HK-2 (cell line): ENCODE results near the gene ARL17A.
"Not testable (repeated sequence)": the region's sequence is repeated elsewhere in the genome, so short reads cannot be mapped to it uniquely, and the experiment has no call there.

Source experiments
- DNase-seq: peaks from one replicate; pipeline ENCODE4 v3.0.0-alpha.2; 2018; ENCODE audit not compliant: unreplicated experiment

The ARL17A gene

DNA sequence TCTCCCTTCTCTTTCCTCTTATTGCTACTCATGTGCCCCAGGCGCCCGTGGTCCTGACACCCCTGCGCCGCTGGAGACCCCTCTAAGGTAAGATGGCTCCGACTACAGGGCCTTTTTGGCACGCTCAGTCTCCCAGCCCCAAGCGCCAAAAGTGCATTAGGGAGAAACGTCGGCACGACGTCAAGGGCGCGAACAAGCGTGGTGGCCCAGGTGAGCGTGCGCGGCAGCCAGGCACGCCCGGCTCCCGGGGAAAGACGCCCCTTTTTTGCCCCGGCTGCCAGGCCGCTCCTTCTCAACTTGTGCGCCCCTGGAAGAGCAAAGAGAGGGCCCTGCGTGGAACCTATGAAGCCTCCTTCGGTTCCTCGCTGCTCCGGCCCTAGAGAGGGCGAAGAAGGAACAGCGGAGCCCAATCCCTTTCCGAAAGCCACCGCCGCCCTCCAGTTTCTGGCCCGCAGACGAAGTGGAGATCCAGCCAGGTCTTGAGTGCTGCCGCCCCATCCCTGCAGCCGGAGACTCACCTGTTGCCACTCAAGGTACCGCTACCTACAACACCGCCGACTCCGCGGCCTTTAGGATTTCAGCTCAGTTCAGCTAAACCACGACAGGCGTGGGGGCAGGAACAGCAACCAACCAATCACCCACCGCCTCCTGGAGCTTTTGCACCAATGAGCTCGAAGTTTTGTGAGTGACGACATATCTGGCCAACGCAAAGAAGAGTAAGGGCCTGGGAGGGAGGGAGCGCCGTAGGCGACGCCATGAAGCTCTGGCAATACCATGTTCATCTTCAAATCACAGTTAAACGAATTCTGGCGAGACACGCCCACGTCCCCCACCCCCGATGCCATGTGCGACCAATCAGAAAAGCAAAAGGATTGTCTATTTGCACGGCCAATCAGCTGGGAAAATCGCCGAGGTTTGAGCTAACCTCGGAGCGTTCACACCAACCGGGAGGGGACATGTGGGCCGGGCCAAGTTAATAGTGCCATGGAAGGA is at the start of gene ARL17A:
ARL17A (minus strand) TSS at position 609 of the 993 bp plus-strand sequence. CDS start 3,369 bp downstream, outside the sequence.
- DNase-seq = not testable (repeated sequence)

- not testable (repeated sequence) for DNase-seq
These were observed 49.4 kb upstream of the ARL17A start for GRCh38 chr17:46628753-46629436.

- not testable (repeated sequence) for DNase-seq
These were observed 48.0 kb upstream of the ARL17A start for GRCh38 chr17:46627452-46627851.

DNA sequence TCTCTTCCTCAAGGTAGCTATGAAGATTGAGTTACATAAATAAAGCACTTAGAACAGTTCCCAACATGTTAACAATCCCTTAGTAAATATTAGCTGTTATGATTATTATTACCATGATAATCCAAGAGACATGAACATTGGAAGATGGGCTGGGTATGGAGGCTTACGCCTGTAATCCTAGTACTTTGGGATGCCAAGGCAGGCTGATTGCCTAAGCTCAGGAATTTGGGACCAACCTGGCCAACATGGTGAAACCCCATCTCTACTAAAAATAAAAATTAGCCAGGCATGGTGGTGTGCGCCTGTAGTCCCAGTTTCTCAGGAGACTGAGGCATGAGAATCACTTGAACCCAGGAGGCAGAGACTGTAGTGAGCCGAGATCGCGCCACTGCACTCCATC is 45.2 kb upstream of the ARL17A start:
- DNase-seq = not testable (repeated sequence)

GRCh38 chr17:46623790-46624189 is 44.3 kb upstream of the ARL17A start:
- DNase-seq = not testable (repeated sequence)

GRCh38 chr17:46618975-46619374 is 39.5 kb upstream of the ARL17A start:
- DNase-seq = not testable (repeated sequence)

- not testable (repeated sequence) for DNase-seq
These were observed 37.6 kb upstream of the ARL17A start for GRCh38 chr17:46617121-46617520.

DNA sequence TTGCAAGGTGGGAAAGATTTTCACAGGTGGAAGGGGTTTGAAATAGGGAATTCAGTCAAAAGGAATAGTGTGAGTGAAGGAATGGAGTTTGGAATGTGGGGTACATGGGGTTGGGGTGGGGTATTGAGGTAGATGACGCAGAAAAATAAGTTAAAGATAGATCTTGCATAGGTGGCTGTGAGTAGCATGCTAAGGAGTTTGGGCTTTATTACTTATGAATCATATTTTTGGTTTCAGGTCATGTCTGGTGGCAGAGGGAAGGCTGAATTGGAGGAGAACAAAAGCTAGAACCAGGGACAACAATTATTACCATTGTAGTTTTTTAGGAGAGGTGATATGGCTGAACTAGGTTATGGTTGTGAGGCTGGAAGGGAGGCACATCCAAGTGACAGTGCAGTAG is 34.4 kb upstream of the ARL17A start:
- not testable (repeated sequence) for DNase-seq

DNA sequence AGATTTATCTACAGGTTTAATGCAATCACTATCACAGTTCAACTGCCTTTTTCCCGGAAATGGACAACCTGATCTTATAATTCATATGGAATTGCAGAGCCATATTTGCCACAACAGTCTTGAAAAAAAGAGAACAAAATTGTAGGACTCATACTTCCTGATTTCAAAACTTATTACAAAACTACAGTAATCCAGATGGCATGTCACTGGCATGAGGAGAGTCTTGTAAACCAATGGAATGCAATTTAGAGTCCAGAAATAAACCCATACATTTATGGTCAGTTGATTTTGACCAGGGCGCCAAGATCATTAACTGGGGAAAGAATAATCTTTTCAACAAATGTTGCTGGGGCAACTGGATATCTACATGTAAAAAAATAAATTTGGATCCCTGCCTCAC is 31.8 kb upstream of the ARL17A start:
- DNase-seq = not testable (repeated sequence)

- DNase-seq = not testable (repeated sequence)
These were observed 23.6 kb upstream of the ARL17A start for GRCh38 chr17:46603125-46603524.

DNA sequence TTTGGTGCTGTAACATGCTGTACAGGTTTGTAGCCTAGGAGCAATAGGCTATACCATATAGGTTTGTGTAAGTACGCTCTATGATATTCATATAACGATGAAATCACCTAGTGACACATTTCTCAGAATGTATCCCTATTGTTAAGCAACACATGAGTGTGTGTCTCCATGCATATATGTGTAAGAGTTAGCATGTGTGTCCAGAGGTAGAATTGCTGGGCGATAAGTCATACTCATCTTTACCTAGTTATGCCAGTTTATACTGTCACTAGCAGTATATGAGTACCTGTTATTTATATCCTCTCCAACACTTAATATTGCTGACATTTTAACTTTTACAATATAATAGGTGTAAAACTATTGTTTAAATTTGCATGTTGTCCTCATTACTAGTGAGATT is 21.3 kb upstream of the ARL17A start:
- DNase-seq = not testable (repeated sequence)

- DNase-seq = not testable (repeated sequence)
These were observed 18.9 kb upstream of the ARL17A start for GRCh38 chr17:46598344-46598931.

DNA sequence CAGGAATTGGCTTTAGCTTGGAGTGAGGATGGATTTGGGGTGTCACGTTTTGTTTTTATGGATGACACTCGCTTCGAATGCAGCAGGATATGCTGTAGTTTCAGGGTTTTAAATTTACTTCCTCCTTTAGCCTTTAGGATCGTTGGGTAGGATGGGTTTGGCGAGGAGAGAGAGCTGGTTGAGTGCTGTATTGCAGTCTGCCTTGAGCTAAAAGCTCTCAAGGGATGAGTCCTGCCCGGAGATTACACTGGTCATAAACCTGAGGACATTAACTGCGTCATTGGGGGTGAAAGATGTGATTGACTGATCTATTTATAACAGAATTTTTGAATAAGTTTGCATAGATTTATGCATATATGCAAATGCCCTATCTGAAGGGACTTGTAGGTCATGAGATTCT is 11.8 kb upstream of the ARL17A start:
- not testable (repeated sequence) for DNase-seq

DNA sequence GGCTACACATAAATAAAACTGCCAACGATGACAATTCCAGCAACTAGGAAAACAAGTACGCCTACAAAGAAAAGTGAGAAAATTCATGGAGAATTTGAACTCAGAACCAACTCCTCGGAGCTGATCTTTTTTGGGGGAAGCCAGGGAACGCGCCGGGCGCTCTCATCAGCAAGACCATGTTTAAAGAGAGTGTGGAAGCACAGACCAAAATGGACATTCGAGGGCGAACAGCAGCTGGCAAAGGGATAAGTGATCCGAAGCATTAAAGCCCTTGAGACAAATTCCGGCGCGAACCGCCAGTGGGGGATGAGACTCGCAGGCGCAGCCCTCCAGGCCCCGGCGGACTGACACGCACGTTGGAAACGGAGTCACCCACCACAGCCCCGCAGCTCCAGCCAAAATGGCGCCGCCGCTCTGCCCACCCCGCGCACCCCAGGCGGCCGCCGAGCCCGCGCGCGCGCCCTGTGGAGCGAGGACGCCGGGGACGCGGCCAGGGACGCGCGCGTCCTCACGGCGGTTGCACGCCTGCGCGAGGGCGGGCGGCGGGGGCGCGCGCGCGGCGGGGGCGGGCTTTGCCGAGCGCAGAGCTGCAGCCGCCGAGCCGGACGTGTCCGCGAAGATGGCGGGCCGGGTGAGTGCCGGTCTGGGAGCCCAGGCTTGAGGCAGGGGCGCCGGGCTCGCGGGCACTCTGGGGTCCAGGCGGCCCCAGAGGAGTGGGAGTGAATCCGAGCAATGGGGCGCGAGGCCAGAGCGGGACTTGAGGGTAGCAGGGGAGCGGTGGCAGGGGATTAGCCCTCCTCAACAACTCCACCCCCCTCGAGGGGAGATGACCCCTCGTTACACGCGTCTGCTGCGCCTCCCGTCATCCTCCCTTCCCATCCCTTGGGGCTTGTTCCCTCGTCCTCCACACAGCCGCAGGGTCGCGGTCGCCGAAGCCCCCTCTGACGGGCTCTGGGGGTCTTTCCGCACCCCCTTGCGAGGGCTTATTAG is 11.0 kb upstream of the ARL17A start, which contains the start of gene NSF:
NSF (plus strand) TSS at position 513 of the 990 bp plus-strand sequence; CDS start at position 620, 107 bp downstream.
- not testable (repeated sequence) for DNase-seq

DNA sequence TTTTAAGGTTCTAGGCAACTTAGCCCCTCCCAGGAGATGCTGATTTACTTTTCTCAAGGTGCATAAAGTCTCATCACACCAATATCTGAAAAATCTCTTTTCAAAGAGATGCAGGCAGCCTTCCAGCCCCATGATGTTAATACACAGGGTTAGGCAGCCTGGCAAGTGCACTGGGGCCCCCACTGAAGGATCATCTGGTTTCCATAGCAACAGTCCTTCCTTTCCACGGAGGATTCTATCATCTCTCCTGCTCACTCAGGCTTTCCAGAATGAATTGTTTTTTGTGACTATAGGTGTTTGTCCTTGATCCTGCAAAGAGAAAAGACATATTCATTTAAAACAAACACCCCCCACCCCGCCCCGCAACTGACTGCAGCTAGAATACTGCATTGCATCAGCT is 6.0 kb upstream of the ARL17A start:
- not testable (repeated sequence) for DNase-seq

GRCh38 chr17:46580082-46580481 is 591 bp upstream of the ARL17A start:
- not testable (repeated sequence) for DNase-seq

- DNase-seq = not testable (repeated sequence)
These were observed 7.7 kb downstream of the ARL17A start for GRCh38 chr17:46571796-46572195.

DNA sequence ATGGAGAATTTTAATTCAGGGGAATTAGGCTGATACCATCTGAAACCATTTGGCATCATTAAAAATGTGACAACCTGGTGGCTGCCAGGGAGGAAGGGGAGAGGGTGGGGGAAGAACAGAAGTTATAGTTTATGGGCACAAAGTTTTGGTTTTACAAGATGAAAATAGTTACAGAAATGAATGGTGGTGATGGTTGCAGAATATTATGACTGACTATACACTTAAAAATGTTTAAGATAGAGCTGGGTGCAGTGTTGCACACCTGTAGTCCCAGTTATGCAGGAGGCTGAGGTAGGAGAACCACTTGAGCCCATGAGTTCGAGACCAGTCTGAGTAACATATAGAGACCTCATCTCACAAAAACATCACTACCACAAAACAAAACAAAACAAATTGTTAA is 12.5 kb downstream of the ARL17A start:
- not testable (repeated sequence) for DNase-seq

- not testable (repeated sequence) for DNase-seq
These were observed 13.2 kb downstream of the ARL17A start for GRCh38 chr17:46566284-46566683.

DNA sequence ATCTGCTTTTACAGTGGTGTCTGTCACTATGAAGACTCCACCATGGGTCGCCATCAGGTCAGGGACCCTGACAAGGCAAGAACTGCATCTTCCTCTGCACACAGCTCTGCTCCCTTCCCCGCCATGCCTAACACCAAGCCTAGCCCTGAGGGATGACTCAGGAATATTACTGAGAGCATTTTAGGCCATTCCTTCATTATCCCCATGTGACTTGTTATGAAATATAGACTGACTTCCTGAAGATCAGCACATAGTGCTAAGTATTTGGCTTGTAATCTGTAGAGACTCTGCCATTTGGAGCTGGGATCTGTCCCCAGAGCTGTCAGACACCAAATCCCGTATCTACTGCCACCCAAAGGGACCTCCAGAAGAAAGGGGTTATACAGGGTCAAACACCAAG is 19.4 kb downstream of the ARL17A start:
- DNase-seq = not testable (repeated sequence)

- not testable (repeated sequence) for DNase-seq
These were observed 20.3 kb downstream of the ARL17A start for GRCh38 chr17:46559155-46559554.
